ENCODE results near the gene SNRPF. TPM values are rescaled to one million over a fixed set of nuclear protein-coding genes. Genes with fewer than 3 reads are reported as not detected.

Gene SNRPF
- total RNA-seq, 2 donors from 2014 or later: 14.0 to 15.2 TPM

Other genes with a start within 250 kb of the SNRPF start
- 10 to 100 TPM; 20.5 to 24.6 TPM for gene NTN4, start 68.2 kb upstream of the SNRPF start, total RNA-seq
- not detected for gene CCDC38, start 83.7 kb downstream of the SNRPF start, total RNA-seq
- gene AMDHD1, start 84.4 kb downstream of the SNRPF start, total RNA-seq: under 1 TPM; 0.29 to 0.46 TPM
- 1 to 10 TPM in 1 of 2 donors, under 1 TPM in 1; 0.29 to 1.2 TPM for gene HAL, start 137.4 kb downstream of the SNRPF start, total RNA-seq
- gene LTA4H, start 176.6 kb downstream of the SNRPF start, total RNA-seq: 10 to 100 TPM; 38.2 to 38.4 TPM

Data from posterior vena cava (tissue), 2 donors.